ENCODE results near the gene PHIP.
"Not testable (repeated sequence)": the region's sequence is repeated elsewhere in the genome, so short reads cannot be mapped to it uniquely, and the experiment has no call there.

PHIP gene

DNA sequence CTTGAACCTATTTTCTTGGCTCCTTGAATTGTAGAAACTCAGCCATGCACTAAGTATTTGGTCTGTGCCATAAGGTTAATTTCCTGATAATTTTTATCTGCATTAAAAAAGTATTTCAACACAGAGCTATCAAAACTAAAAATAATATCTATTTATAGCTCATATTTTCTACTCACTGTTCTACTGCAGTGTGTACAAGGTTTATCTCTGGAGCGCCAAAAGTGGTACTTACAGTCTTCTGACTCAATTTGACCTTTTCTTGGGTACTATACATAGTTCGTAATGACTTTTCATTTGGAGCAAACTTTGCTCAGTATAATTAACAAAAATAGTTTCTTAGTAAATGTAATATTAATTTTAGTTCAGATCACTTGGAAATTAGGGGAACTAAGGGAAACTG is 141.5 kb downstream of the PHIP start:
- DNase-seq (ENCODE audit: low read depth in 2 of 2, low spot score in 1 of 2) = no peak

DNA sequence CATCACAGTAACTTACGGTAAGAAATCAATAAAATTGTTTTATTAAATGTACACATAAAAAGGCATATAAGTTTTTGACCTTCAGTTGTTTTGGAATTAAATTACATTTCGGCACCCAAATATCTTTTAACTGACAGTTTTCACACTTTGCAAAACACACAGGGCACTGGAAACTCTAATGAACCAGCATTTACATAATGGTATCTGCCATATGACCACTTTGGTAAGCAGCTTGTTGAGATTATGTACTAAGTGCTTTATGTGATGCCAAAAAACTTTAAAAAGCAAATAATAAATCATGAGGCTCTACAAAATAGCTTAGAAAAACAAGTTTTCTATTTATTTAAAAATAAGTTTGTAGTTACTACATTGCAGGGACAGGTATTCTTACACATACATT is 142.5 kb downstream of the PHIP start:
- no peak for DNase-seq (ENCODE audit: low read depth in 2 of 2, low spot score in 1 of 2)

DNA sequence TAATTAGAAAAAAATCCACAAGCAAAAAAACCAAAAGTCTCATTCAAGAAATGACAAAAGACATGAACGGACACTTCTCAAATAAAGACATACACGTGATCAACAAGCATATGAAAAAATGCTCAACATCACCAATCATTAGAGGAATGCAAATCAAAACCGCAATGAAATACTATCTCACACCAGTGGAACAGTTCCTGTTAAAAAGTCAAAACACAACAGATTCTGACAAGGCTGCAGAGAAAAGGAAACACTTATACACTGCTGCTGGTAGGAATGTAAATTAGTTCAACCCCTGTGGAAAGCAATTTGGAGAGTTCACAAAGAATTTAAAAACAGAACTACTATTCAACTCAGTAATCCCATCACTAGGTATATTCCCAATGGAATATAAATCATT is 152.7 kb downstream of the PHIP start:
- DNase-seq (ENCODE audit: low read depth in 2 of 2, low spot score in 1 of 2) = no peak

DNA sequence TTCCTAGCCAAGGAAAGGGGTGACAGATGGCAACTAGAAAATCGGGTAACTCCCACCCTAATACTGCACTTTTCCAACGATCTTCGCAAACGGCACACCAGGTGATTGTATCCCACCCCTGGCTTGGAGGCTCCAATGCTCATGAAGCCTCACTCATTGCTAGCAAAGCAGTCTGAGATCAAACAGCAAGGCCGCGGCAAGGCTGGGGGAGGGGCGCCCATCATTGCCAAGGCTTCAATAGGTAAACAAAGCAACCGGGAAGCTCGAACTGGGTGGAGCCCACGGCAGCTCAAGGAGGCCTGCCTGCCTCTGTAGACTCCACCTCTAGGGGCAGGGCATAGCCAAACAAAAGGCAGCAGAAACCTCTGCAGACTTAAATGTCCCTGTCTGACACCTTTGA is 156.9 kb downstream of the PHIP start:
- not testable (repeated sequence) for DNase-seq (ENCODE audit: low read depth in 2 of 2, low spot score in 1 of 2)

DNA sequence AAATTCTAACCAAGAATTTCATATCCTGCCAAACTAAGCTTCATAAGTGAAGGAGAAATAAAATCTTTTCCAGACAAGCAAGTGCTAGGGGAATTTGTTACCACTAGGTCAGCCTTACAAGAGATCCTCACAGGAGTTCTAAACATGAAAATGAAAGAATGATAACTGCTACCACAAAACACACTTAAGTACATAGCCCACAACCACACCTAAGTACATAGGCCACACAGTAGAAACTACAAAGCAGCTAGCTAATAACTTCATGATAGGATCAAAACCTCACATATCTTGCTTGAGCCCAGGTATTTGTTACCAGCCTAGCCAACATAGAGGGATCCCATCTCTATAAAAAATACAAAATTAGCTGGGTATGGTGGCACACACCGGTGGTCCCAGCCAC is 160.3 kb downstream of the PHIP start:
- no peak for DNase-seq (ENCODE audit: low read depth in 2 of 2, low spot score in 1 of 2)

DNA sequence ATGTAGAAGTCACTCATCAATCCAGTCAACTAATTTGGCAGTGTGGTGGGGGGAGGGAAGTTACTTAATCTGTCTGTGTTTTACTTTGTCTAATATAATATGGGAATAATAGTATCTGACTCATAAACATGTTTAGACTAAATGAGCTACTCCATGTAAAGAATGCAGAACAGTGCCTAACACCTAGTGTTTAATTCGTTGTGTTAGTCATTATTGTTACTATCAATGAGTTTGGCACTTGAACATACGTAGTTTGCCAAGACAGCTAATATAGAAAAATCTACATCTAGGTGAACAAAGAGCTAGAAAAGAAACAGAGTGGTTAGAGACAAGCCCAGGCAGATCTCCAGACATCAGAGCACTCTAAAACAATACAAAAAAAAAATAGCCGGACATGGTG is 161.6 kb downstream of the PHIP start:
- DNase-seq (ENCODE audit: low read depth in 2 of 2, low spot score in 1 of 2) = no peak

DNA sequence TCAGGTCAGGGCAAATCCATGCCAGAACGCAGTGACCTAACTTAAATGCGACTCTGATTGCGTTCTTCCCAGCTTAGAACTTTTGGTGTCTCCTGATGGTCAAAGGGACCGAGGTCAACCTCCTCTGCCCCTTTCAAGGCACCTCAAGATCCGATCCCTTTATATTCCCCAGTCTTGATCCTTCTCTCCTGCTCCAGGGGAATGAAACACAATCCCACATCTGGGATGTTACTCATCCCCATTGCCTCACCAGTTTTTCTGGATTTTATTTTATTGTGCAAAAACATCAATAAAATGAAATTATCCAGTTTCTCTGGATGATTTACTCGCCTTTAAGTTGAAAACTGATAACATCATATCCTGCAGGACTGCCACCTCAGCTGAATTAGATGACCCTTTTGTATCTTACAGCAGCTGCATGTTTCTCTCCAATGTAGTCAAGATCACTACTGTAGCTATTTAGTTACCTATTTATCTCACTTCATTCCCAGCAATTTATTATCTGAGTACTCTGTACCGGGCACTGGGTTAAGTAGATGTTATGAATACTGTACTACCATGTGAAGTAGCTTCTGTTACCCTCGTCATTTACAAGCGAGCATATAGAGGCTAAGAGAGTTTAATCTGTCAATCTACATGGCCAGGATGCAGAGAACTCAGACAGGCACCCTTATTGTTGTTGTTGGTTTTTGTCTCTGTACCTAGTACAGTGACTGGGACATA is 166.7 kb downstream of the PHIP start:
- DNase-seq (ENCODE audit: low read depth in 2 of 2, low spot score in 1 of 2) = no peak

- DNase-seq (ENCODE audit: low read depth in 2 of 2, low spot score in 1 of 2) = no peak
Observed at GRCh38 chr6:78910591-78911171, 167.4 kb downstream of the PHIP start.

DNA sequence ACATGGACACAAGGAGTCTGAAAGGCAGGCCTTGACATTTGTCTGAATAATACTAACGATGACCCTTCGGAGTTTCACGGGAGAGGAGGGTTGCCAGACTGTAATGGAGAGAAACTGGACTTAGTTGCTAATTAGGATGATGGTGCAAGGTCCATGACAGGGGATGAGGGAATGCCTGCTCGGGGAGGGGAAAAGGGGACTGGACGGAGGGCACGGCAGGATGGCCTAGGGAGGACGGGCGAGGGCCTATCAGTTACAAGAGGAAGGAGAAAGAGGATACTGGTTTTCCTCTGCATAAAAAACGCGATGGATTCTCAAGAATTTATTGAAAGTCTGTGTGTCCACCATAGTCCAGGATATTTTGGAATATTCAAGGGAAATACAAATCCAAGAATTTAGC is 168.0 kb downstream of the PHIP start:
- DNase-seq (ENCODE audit: low read depth in 2 of 2, low spot score in 1 of 2) = no peak

DNA sequence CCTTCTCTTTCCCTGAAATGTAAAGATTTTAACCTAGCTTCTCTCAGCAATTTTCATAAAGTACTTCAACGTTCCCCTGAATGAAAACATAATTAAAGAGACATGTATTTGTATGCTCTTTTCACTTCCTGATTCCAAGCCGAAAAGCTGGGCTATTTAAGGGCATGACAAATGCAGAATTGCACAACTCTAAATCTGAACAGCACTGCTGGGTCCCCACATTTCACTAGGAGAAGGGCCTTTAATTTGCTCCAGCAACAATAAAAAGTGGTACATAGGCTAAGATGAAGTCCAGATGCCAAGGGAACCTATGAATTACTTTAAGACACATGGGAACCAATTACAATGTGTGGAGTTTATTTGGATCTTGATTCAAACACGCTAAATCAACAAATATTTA is 168.7 kb downstream of the PHIP start:
- DNase-seq (ENCODE audit: low read depth in 2 of 2, low spot score in 1 of 2) = no peak

- no peak for DNase-seq (ENCODE audit: low read depth in 2 of 2, low spot score in 1 of 2)
Observed at GRCh38 chr6:78908621-78909020, 169.4 kb downstream of the PHIP start.

- no peak for DNase-seq (ENCODE audit: low read depth in 2 of 2, low spot score in 1 of 2)
Observed at GRCh38 chr6:78896227-78896626, 181.8 kb downstream of the PHIP start.

- DNase-seq (ENCODE audit: low read depth in 2 of 2, low spot score in 1 of 2) = not testable (repeated sequence)
Observed at GRCh38 chr6:78889901-78890300, 188.2 kb downstream of the PHIP start.
